IMR-90 (cell line): Measurements from ENCODE around the gene SLC48A1. TPM values are rescaled to one million over a fixed set of nuclear protein-coding genes. Genes with fewer than 3 reads are reported as not detected.

Experiments used
- ATAC-seq: fragments of 200-7000 bp; cut with Tn5 transposase; 2 replicates; pipeline ENCODE4 v1.9.1; 2020; ENCODE audit warnings: low read depth, mild to moderate bottlenecking, moderate library complexity
- BruUV-seq: library from RNA; stranded (reverse); fragments of 400-500 nt; replicated peaks from 2 replicates; lab custom pipeline; 2021; lab: Mats Ljungman, UMichigan
- CTCF ChIA-PET: fragments of 300-600 bp; formaldehyde crosslinking; extraction: SDS; loops from one replicate; lab custom pipeline; 2021; ENCODE audit warnings: antibody characterized with exemption; lab: Yijun Ruan, JAX
- POLR2A ChIA-PET: fragments of 300-600 bp; sonication (Branson Sonifier 250); formaldehyde crosslinking; loops from one replicate; lab custom pipeline; 2022; ENCODE audit warnings: antibody characterized with exemption; ENCODE audit not compliant: unreplicated experiment; lab: Charles Lee
- DNase-seq: peaks from one replicate; pipeline ENCODE4 v3.0.0; 2013
- H2AFZ ChIP-seq: replicated peaks from 2 replicates; pipeline ENCODE3; 2013; ENCODE audit warnings: low read length, mild to moderate bottlenecking; ENCODE audit not compliant: poor library complexity
- H2AK5ac ChIP-seq: 2 replicates; pipeline ENCODE4 v1.6.1; 2013; ENCODE audit warnings: low read depth, low read length, inconsistent platforms
- H2AK9ac ChIP-seq: replicated peaks from 2 replicates; pipeline ENCODE3; 2013; ENCODE audit warnings: mild to moderate bottlenecking, low read depth, low read length, moderate library complexity; ENCODE audit not compliant: poor library complexity
- H2BK120ac ChIP-seq: 2 replicates; pipeline ENCODE4 v1.6.1; 2013; ENCODE audit warnings: low read depth, low read length, inconsistent platforms
- H2BK15ac ChIP-seq: 3 replicates; pipeline ENCODE4 v1.6.1; 2013; ENCODE audit warnings: low read depth, low read length, inconsistent platforms
- H2BK20ac ChIP-seq: 2 replicates; pipeline ENCODE4 v1.6.1; 2013; ENCODE audit warnings: low read depth, mild to moderate bottlenecking, inconsistent platforms, low read length, moderate library complexity
- H2BK5ac ChIP-seq: 2 replicates; pipeline ENCODE4 v1.6.1; 2013; ENCODE audit warnings: mild to moderate bottlenecking, low read depth, low read length, inconsistent platforms; ENCODE audit not compliant: poor library complexity, severe bottlenecking
- H3K14ac ChIP-seq: replicated peaks from 2 replicates; pipeline ENCODE4 v1.6.1; 2013; ENCODE audit warnings: low read depth, low read length, inconsistent platforms
- H3K18ac ChIP-seq: 2 replicates; pipeline ENCODE4 v1.6.1; 2013; ENCODE audit warnings: low read depth, low read length, control low read depth
- H3K23ac ChIP-seq: 2 replicates; pipeline ENCODE4 v1.6.1; 2013; ENCODE audit warnings: low read depth, low read length, inconsistent platforms
- H3K27ac ChIP-seq: 2 replicates; pipeline ENCODE4 v1.5.1; 2013; ENCODE audit warnings: mild to moderate bottlenecking, control low read depth, low read length; ENCODE audit not compliant: insufficient read depth
- H3K27me3 ChIP-seq: 2 replicates; pipeline ENCODE4 v1.6.1; 2013; ENCODE audit warnings: low read length; ENCODE audit not compliant: control insufficient read depth, insufficient read depth
- H3K36me3 ChIP-seq: 2 replicates; pipeline ENCODE4 v1.6.1; 2013; ENCODE audit warnings: low read length, mixed read lengths; ENCODE audit not compliant: control insufficient read depth, insufficient read depth
- H3K4ac ChIP-seq: 2 replicates; pipeline ENCODE4 v1.6.1; 2013; ENCODE audit warnings: low read depth, low read length, inconsistent platforms
- H3K4me1 ChIP-seq: 2 replicates; pipeline ENCODE4 v1.6.1; 2013; ENCODE audit warnings: low read length, mixed read lengths; ENCODE audit not compliant: control insufficient read depth, insufficient read depth
- H3K4me2 ChIP-seq: 2 replicates; pipeline ENCODE4 v1.6.1; 2013; ENCODE audit warnings: low read depth, mild to moderate bottlenecking, control low read depth, low read length, moderate library complexity
- H3K4me3 ChIP-seq: 2 replicates; pipeline ENCODE4 v1.5.1; 2013; ENCODE audit warnings: low read depth, mild to moderate bottlenecking, control low read depth, low read length, moderate library complexity; ENCODE audit not compliant: insufficient read depth
- H3K56ac ChIP-seq: 2 replicates; pipeline ENCODE4 v1.6.1; 2013; ENCODE audit warnings: low read length, inconsistent platforms; ENCODE audit not compliant: insufficient read depth; ENCODE audit errors: extremely low read depth
- H3K79me1 ChIP-seq, 2 experiments: 2 replicates each; pipeline ENCODE4 v1.6.1; 2013; ENCODE audit warnings: low read length in 2 of 2, inconsistent platforms in 1 of 2, low read depth in 1 of 2
- H3K9ac ChIP-seq: 2 replicates; pipeline ENCODE4 v1.6.1; 2013; ENCODE audit warnings: low read depth, low read length, control low read depth
- H3K9me1 ChIP-seq: 2 replicates; pipeline ENCODE4 v1.6.1; 2013; ENCODE audit warnings: low read length, inconsistent platforms; ENCODE audit not compliant: insufficient read depth
- H3K9me3 ChIP-seq: 2 replicates; pipeline ENCODE4 v1.6.1; 2013; ENCODE audit warnings: low read length; ENCODE audit not compliant: control insufficient read depth, insufficient read depth
- H4K20me1 ChIP-seq: 2 replicates; pipeline ENCODE4 v1.6.1; 2013; ENCODE audit warnings: low read length, inconsistent platforms; ENCODE audit not compliant: insufficient read depth
- H4K5ac ChIP-seq: 2 replicates; pipeline ENCODE4 v1.6.1; 2013; ENCODE audit warnings: mild to moderate bottlenecking, low read depth, low read length, control low read depth
- H4K8ac ChIP-seq, 2 experiments: 2 replicates each; pipeline ENCODE4 v1.6.1; 2013; ENCODE audit warnings: low read depth in 2 of 2, low read length in 2 of 2, control low read depth in 1 of 2, inconsistent platforms in 1 of 2
- H4K91ac ChIP-seq: 2 replicates; pipeline ENCODE4 v1.6.1; 2013; ENCODE audit warnings: low read depth, low read length, inconsistent platforms; ENCODE audit not compliant: insufficient read depth
- BHLHE40 ChIP-seq: fragments of 150-350 bp; IDR thresholded peaks from 2 replicates; pipeline ENCODE4 v1.6.1; 2016; ENCODE audit warnings: mild to moderate bottlenecking, low read depth, low read length
- CEBPB ChIP-seq: IDR thresholded peaks from 2 replicates; pipeline ENCODE4 v1.6.1; 2012; ENCODE audit warnings: low read depth, low read length, improper control_type of control experiment
- CHD1 ChIP-seq: IDR thresholded peaks from 2 replicates; pipeline ENCODE4 v1.6.1; 2012; ENCODE audit warnings: low read depth, low read length, improper control_type of control experiment
- FOS ChIP-seq: fragments of 150-350 bp; IDR thresholded peaks from 2 replicates; pipeline ENCODE4 v1.6.1; 2016; ENCODE audit warnings: low read depth, low read length
- MAFK ChIP-seq: IDR thresholded peaks from 2 replicates; pipeline ENCODE4 v1.6.1; 2012; ENCODE audit warnings: low read depth, low read length, improper control_type of control experiment
- MAZ ChIP-seq: IDR thresholded peaks from 2 replicates; pipeline ENCODE4 v1.6.1; 2012; ENCODE audit warnings: low read depth, mild to moderate bottlenecking, low read length, improper control_type of control experiment, moderate library complexity, borderline replicate concordance
- MXI1 ChIP-seq: IDR thresholded peaks from 2 replicates; pipeline ENCODE4 v1.6.1; 2012; ENCODE audit warnings: low read depth, mild to moderate bottlenecking, low read length, moderate library complexity, borderline replicate concordance
- NFE2L2 ChIP-seq: fragments of 150-350 bp; IDR thresholded peaks from 2 replicates; pipeline ENCODE4 v1.6.1; 2016; ENCODE audit warnings: low read depth, mild to moderate bottlenecking, low read length
- POLR2A ChIP-seq: IDR thresholded peaks from 2 replicates; pipeline ENCODE4 v1.6.1; 2012; ENCODE audit warnings: mild to moderate bottlenecking, low read depth, low read length
- RAD21 ChIP-seq: IDR thresholded peaks from 2 replicates; pipeline ENCODE4 v1.6.1; 2012; ENCODE audit warnings: low read length, improper control_type of control experiment
- RCOR1 ChIP-seq: IDR thresholded peaks from 2 replicates; pipeline ENCODE4 v1.6.1; 2012; ENCODE audit warnings: mild to moderate bottlenecking, low read length, improper control_type of control experiment; ENCODE audit not compliant: insufficient replicate concordance
- RFX5 ChIP-seq: IDR thresholded peaks from 2 replicates; pipeline ENCODE4 v1.8.0; 2012; ENCODE audit warnings: low read depth, mild to moderate bottlenecking, low read length, moderate library complexity
- SMC3 ChIP-seq: fragments of 150-350 bp; IDR thresholded peaks from 2 replicates; pipeline ENCODE4 v1.6.1; 2016; ENCODE audit warnings: low read depth, mild to moderate bottlenecking, antibody characterized with exemption, low read length, moderate library complexity
- WGBS, 2 experiments: methylation state at CpG; one replicate each; pipeline versions ENCODE4 v1.1.5 to v1.1.7; 2013; ENCODE audit warnings: missing lambda C conversion rate in 2 of 2; ENCODE audit not compliant: insufficient read length in 1 of 2; ENCODE audit errors: extremely low coverage in 2 of 2; 5-methylcytosine and 5-hydroxymethylcytosine counted together
- dilution Hi-C: fragments of 300-500 bp; cut with HindIII; formaldehyde crosslinking; loops from one replicate; pipeline ENCODE4 v1.14.3; 2018; ENCODE audit warnings: low sequenced_read_pairs; ENCODE audit not compliant: unreplicated experiment
- in situ Hi-C: fragments of 300-500 bp; cut with MboI; formaldehyde crosslinking; loops from 3 replicates; pipeline ENCODE4 v1.14.3; 2019; ENCODE audit warnings: low sequenced_read_pairs, inconsistent platforms, mixed read lengths
- intact Hi-C: fragments of 100-400 bp; cut with micrococcal nuclease; formaldehyde crosslinking; loops from 2 replicates; pipeline ENCODE4 v1.10.0; 2022
- polyA plus RNA-seq, 3 experiments: library from polyadenylated mRNA; depleted of rRNA; stranded (reverse); fragments of >200 nt; gene quantifications; 2 replicates each; pipeline ENCODE4 v1.2.3, GENCODE V29; 2012; ENCODE audit warnings: low replicate concordance in 1 of 3
- total RNA-seq: library from RNA; depleted of rRNA; stranded (reverse); fragments of >200 nt; gene quantifications from 2 replicates; pipeline ENCODE4 v1.2.3, GENCODE V29; 2012
- TF ChIP-seq, protein P1 (sequence below): fragments of 150-350 bp; IDR thresholded peaks from 2 replicates; pipeline ENCODE4 v1.6.1; 2017; ENCODE audit warnings: mild to moderate bottlenecking, antibody characterized with exemption, low read length, low read depth
- TF ChIP-seq, protein P2 (sequence below): conservative IDR thresholded peaks from 2 replicates; pipeline ENCODE4 v1.5.1; 2012; ENCODE audit warnings: mild to moderate bottlenecking, low read depth, low read length, improper control_type of control experiment
- TF ChIP-seq, protein P3 (sequence below): fragments of 150-350 bp; IDR thresholded peaks from 2 replicates; pipeline ENCODE4 v1.6.1; 2016; ENCODE audit warnings: low read depth, mild to moderate bottlenecking, low read length, moderate library complexity, borderline replicate concordance

SLC48A1 gene
- total and polyA plus RNA-seq, 2 of the 4 experiments (the other 2 are of a cell fraction), result 4.8 to 5.9 TPM

DNA sequence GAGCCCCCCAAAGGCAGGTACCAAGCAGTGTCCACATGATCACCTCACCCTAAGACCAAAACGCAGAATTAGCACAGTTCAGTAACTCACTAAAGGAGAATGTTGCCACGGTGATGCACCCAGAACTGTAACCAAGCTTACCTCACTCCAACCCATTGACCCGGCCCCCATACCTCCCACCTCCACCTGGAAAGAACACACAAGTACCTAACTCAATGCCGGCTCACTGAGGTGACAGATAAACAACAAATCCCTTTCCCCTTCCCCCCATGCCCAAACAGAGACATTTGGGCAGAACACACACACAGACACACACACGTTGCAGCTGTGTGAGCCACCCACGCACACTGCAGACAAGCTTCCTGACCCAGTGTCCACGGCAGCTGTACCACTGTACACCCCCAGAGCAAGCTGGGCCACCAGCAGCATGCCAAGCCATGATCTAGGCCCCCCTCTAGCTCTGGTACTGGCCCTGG lies 15.6 kb upstream of the SLC48A1 start:
- WGBS, 2 experiments, result 60% methylated on average over 3 of the region's 7 CpGs; no CpG with 5 or more reads in 1 of the 2 experiments
- dilution Hi-C loops, result no loop called here

More for the DNA sequence above, 15.6 kb upstream of the SLC48A1 start:
- no peak overlapping the region for H3K9ac ChIP-seq
- no peak overlapping the region for H3K27ac ChIP-seq
- BruUV-seq, result no TSS peak
- in situ Hi-C loops, result no loop called here
- ChIA-PET CTCF (interaction anchor here (1.6 to 2.7 kb wide), 3 partner anchors 11 to 16 kb away, joined by 6 to 11 read pairs (median 7); no protein-coding TSS in a partner anchor), POLR2A (no interaction called here)
- H4K20me1 ChIP-seq, result no peaks in the 10 kb centered on the region
- H4K91ac ChIP-seq, result no peak overlapping the region
- no peak overlapping the region for H3K23ac ChIP-seq
- H3K4ac ChIP-seq, result peak overlapping the region; percentile 24; the same call in 1 of the 2 replicates
- H3K79me1 ChIP-seq, result no peaks in the 10 kb centered on the region
- H3K27me3 ChIP-seq, result no peaks in the 10 kb centered on the region
- H3K9me3 ChIP-seq, result no peaks in the 10 kb centered on the region
- peaks cover 17% of the 10 kb centered on the region for H3K4me1 ChIP-seq
- H3K4me2 ChIP-seq, result no peak overlapping the region
- no peak overlapping the region for H3K4me3 ChIP-seq
- H3K56ac ChIP-seq, result no peak overlapping the region
- no peak overlapping the region for H2BK20ac ChIP-seq
- no peak overlapping the region for H3K14ac ChIP-seq
- ATAC-seq (no peak), DNase-seq (no peak)
- no peak overlapping the region for H2AK9ac ChIP-seq
- H4K8ac ChIP-seq, result no peak overlapping the region
- H2BK15ac ChIP-seq, result no peak overlapping the region
- no peak for TF ChIP-seq RFX5
- TF ChIP-seq, protein P1, sequence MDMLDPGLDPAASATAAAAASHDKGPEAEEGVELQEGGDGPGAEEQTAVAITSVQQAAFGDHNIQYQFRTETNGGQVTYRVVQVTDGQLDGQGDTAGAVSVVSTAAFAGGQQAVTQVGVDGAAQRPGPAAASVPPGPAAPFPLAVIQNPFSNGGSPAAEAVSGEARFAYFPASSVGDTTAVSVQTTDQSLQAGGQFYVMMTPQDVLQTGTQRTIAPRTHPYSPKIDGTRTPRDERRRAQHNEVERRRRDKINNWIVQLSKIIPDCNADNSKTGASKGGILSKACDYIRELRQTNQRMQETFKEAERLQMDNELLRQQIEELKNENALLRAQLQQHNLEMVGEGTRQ, result no peak
- TF ChIP-seq SMC3, result no peak
- no peak for TF ChIP-seq CEBPB
- TF ChIP-seq CHD1, result no peak
- no peak for TF ChIP-seq POLR2A
- TF ChIP-seq NFE2L2, result no peak
- TF ChIP-seq RCOR1, result no peak
- no peak for TF ChIP-seq FOS
- TF ChIP-seq RAD21, result no peak
- TF ChIP-seq MXI1, result no peak
- no peak for TF ChIP-seq BHLHE40
- TF ChIP-seq MAZ, result no peak
- no peak for TF ChIP-seq MAFK
- TF ChIP-seq, protein P2, sequence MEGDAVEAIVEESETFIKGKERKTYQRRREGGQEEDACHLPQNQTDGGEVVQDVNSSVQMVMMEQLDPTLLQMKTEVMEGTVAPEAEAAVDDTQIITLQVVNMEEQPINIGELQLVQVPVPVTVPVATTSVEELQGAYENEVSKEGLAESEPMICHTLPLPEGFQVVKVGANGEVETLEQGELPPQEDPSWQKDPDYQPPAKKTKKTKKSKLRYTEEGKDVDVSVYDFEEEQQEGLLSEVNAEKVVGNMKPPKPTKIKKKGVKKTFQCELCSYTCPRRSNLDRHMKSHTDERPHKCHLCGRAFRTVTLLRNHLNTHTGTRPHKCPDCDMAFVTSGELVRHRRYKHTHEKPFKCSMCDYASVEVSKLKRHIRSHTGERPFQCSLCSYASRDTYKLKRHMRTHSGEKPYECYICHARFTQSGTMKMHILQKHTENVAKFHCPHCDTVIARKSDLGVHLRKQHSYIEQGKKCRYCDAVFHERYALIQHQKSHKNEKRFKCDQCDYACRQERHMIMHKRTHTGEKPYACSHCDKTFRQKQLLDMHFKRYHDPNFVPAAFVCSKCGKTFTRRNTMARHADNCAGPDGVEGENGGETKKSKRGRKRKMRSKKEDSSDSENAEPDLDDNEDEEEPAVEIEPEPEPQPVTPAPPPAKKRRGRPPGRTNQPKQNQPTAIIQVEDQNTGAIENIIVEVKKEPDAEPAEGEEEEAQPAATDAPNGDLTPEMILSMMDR, result no peak
- TF ChIP-seq, protein P3, sequence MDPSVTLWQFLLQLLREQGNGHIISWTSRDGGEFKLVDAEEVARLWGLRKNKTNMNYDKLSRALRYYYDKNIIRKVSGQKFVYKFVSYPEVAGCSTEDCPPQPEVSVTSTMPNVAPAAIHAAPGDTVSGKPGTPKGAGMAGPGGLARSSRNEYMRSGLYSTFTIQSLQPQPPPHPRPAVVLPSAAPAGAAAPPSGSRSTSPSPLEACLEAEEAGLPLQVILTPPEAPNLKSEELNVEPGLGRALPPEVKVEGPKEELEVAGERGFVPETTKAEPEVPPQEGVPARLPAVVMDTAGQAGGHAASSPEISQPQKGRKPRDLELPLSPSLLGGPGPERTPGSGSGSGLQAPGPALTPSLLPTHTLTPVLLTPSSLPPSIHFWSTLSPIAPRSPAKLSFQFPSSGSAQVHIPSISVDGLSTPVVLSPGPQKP, result no peak
- no peaks in the 10 kb centered on the region for H3K36me3 ChIP-seq
- no peak overlapping the region for H4K5ac ChIP-seq
- H2BK120ac ChIP-seq, result no peak overlapping the region
- intact Hi-C loops, result no loop called here
- peaks cover 9% of the 10 kb centered on the region; the same call in 1 of the 2 replicates for H3K9me1 ChIP-seq
- peak overlapping the region; percentile 38 for H2AFZ ChIP-seq
- no peak overlapping the region for H3K18ac ChIP-seq
- no peak overlapping the region for H2AK5ac ChIP-seq
- no peak overlapping the region for H2BK5ac ChIP-seq
